Transverse colon (tissue), 4 donors: Measurements from ENCODE around the gene SP9. TPM values are rescaled to one million over a fixed set of nuclear protein-coding genes. Genes with fewer than 3 reads are reported as not detected.

Experiments used
- DNase-seq: peaks from one replicate; pipeline ENCODE4 v3.0.0-alpha.2; 2019
- H3K27ac ChIP-seq, 4 donors: fragments of 200-600 bp; sonication (generic); 2 replicates each; pipeline ENCODE4 v1.5.1; 2016 to 2018; ENCODE audit warnings: inconsistent platforms in 4 of 4
- H3K27me3 ChIP-seq: fragments of 200-600 bp; sonication (generic); 2 replicates; pipeline ENCODE4 v1.5.1; 2017; ENCODE audit warnings: inconsistent platforms
- H3K36me3 ChIP-seq, 4 donors: fragments of 200-600 bp; sonication (generic); 2 replicates each; pipeline ENCODE4 v1.5.1; 2017 to 2019; ENCODE audit warnings: inconsistent platforms in 4 of 4
- H3K4me1 ChIP-seq, 4 donors: fragments of 200-600 bp; sonication (generic); 2 replicates each; pipeline ENCODE4 v1.5.1; 2017 to 2020; ENCODE audit warnings: inconsistent platforms in 4 of 4
- H3K4me3 ChIP-seq, 4 donors: fragments of 200-600 bp; sonication (generic); 1 replicate in 1 of 4; 2 replicates in 3 of 4; pipeline versions ENCODE4 v1.5.1 to v1.6.1; 2017 to 2019; ENCODE audit warnings: inconsistent platforms in 4 of 4
- H3K9me3 ChIP-seq, 2 donors: fragments of 200-600 bp; sonication (generic); 2 replicates each; pipeline ENCODE4 v1.5.1; 2017 to 2019; ENCODE audit warnings: inconsistent platforms in 2 of 2
- CTCF ChIP-seq, 5 experiments: fragments of 200-600 bp in 3 of 5; fragments of 450-650 bp in 2 of 5; sonication (generic) in 3 of 5; IDR thresholded peaks; 1 replicate in 2 of 5; 2 replicates in 3 of 5; pipeline ENCODE4 v1.5.1; 2016 to 2017; ENCODE audit warnings: antibody characterized with exemption in 5 of 5, inconsistent platforms in 3 of 5, mild to moderate bottlenecking in 2 of 5, moderate library complexity in 1 of 5
- EP300 ChIP-seq: sonication (generic); formaldehyde crosslinking; IDR thresholded peaks from one replicate; pipeline ENCODE4 v1.6.1; 2017; ENCODE audit warnings: antibody characterized with exemption, low read depth
- POLR2A ChIP-seq: fragments of 450-650 bp; IDR thresholded peaks from one replicate; pipeline ENCODE4 v1.6.1; 2016; ENCODE audit warnings: antibody characterized with exemption, mild to moderate bottlenecking, moderate library complexity
- POLR2AphosphoS5 ChIP-seq, 3 donors: sonication (generic); formaldehyde crosslinking; IDR thresholded peaks; one replicate each; pipeline ENCODE4 v1.6.1; 2016; ENCODE audit warnings: antibody characterized with exemption in 3 of 3
- WGBS, 2 donors: methylation state at CpG; one replicate each; pipeline ENCODE4 v1.1.5; 2018; ENCODE audit warnings: low coverage in 1 of 2; 5-methylcytosine and 5-hydroxymethylcytosine counted together
- in situ Hi-C, 4 donors: fragments of 200-750 bp; cut with MboI; loops; one replicate each; pipeline versions ENCODE4 v1.15.0 to v1.15.1; 2017; ENCODE audit warnings: low sequenced_read_pairs in 3 of 4, low pct_ligation_motif_present in 1 of 4, low pct_unique_long_range_greater_than_20kb in 1 of 4
- intact Hi-C: fragments of 100-400 bp; cut with DNase I; formaldehyde crosslinking; loops from one replicate; pipeline ENCODE4 v1.15.1; 2023; ENCODE audit warnings: low total_unique reads
- total RNA-seq, 4 donors: library from RNA; depleted of rRNA; stranded (reverse); fragments of >200 nt; gene quantifications; one replicate each; pipeline ENCODE4 v1.1.0, GENCODE V29; 2016

Gene SP9
- total RNA-seq, 4 donors from 2014 or later: not detected

DNA sequence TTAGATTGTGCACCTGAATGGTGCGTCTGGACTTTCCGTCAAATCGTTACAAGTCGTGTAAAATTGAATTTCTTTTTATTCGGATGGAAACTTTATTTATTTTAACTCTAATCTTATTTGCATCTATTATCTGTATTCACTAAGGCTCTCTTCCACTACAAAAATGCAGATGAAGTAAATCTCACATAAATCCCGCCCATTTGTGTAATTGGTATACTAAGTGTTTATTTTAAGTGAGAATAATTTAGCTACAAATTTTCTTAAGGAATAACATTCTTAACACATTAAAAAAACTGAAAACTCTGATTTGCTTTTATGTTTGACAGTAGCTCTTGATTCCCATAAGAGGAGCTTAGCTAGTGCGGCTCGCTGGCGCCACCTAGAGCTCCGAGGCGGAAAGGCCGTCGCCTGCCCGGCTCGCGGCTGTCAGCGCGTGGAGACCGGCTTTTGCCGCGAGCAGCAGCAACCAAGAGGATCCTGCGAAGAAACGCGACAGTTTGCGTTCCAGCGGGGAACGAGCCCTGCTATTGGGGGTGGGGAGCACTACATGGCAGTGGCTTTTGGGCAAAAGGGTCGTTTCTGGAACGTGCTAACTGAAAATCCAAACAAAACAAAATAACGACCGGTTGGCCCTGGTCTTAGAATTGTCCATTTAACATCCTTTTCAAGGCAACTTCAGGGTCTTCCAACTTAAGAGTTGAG lies 6.7 kb downstream of the SP9 start:
- in situ Hi-C loops (loop anchor here (5.0 to 25.0 kb wide), 7 partner anchors 179 to 1329 kb away; no protein-coding TSS in a partner anchor), intact Hi-C loops (loop anchor here (10.0 kb wide), 1 partner anchor 937 kb away; no protein-coding TSS in a partner anchor)
- H3K27me3 ChIP-seq: peaks cover 99% of the 10 kb centered on the region
- no peaks in the 10 kb centered on the region for H3K36me3 ChIP-seq
- TF ChIP-seq CTCF (IDR thresholded peaks at IDR 0.05) (peak; percentile 91 to 98 (median 98)), POLR2AphosphoS5 (IDR thresholded peaks at IDR 0.05) (peak in 2 of 3 donors; percentile 47 to 52), POLR2A (no peak)
- no peak overlapping the region for H3K27ac ChIP-seq
- peak overlapping the region in 1 of 4 donors; percentile 22 for H3K4me3 ChIP-seq
- WGBS, 2 donors: 1 to 3% methylated on average over 13 to 31 of the region's 31 CpGs
- no peaks in the 10 kb centered on the region for H3K9me3 ChIP-seq
- peak; percentile 88 for DNase-seq
- H3K4me1 ChIP-seq: peaks cover 19 to 64% (median 51%) of the 10 kb centered on the region in 4 donors

DNA sequence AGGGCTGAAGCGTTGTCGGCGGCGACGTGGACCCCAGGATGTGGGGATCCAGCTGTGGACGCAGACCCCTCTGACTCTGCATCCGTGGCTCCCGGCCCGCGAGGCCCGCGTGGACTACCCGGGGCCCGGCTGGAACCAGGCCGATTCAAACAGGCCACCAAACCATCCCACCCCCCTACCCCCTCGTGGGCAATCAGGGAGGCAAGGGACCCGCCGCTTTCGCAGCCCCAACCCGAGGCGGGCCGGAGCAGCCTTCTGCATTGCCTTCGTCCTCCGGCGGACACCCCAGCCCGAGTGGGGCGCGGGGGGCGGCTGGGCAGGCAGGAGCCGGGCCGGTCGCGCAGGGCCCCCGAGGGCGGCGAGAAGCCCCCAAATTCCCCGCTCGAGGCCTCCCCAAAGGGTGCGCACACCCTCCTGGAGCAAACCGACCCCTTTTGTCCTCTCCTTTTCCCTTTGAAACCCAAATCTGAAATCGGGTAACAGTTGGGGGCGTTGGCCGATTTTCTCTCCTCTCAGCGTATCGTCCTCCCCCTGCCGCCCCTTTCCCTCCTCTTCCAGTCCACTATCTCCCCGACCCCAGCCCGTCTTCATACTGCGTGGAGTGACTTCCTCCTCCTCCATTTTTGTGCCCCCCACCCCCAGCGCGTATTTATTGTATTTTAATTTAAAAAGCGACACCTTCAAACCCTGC lies 7.4 kb downstream of the SP9 start:
- H3K4me1 ChIP-seq: peaks cover 17 to 57% (median 44%) of the 10 kb centered on the region in 4 donors
- peaks cover 95% of the 10 kb centered on the region for H3K27me3 ChIP-seq
- WGBS, 2 donors: 7 to 14% methylated on average over 8 to 43 of the region's 52 CpGs
- intact Hi-C loops: loop anchor here (10.0 kb wide), 1 partner anchor 937 kb away; no protein-coding TSS in a partner anchor
- H3K9me3 ChIP-seq: no peaks in the 10 kb centered on the region
- no peaks in the 10 kb centered on the region for H3K36me3 ChIP-seq
- no peak for DNase-seq
- H3K27ac ChIP-seq: no peak overlapping the region
- TF ChIP-seq POLR2AphosphoS5 (IDR thresholded peaks at IDR 0.05) (no peak), POLR2A (no peak), EP300 (no peak)
- H3K4me3 ChIP-seq: peak overlapping the region in 1 of 4 donors; percentile 0
- in situ Hi-C loops: loop anchor here (5.0 to 25.0 kb wide), 7 partner anchors 180 to 1330 kb away; no protein-coding TSS in a partner anchor

DNA sequence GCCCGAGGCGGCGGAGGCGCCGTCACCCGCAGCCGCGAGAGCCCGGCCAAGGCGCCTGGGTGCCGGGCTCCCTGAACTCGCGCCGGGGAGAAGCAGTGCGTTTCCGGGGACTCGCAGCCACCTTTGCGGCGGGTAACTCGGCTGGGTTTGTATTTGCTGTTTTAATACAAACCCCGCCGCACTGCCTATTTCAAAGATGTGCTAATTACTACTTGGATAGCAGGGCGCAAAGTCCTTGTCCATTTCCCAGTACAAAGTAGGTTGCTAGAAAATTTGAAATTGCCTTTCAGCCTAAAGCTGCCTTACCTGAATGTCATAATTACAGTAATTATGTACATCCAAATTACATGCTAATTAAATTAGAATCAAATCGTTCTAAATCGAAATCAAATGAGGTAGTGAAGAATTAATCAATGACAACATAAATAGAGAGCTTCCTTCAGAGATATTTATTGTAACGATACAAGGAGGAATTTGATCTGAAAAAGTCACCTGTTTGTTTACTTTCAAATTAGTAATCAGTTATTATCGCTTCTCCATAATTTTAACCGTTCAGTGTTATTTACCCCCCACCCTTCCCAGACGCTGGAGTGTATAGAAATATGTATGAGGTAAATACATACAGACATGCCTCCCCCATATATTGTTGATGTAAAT lies 8.1 kb downstream of the SP9 start:
- in situ Hi-C loops (loop anchor here (5.0 to 25.0 kb wide), 7 partner anchors 181 to 1331 kb away; no protein-coding TSS in a partner anchor), intact Hi-C loops (loop anchor here (10.0 kb wide), 1 partner anchor 938 kb away; no protein-coding TSS in a partner anchor)
- 6% methylated on average over 6 to 29 of the region's 29 CpGs for WGBS, 2 donors
- H3K4me1 ChIP-seq: peaks cover 14 to 51% (median 38%) of the 10 kb centered on the region in 4 donors
- H3K36me3 ChIP-seq: peaks cover 0 to 1% (median 0%) of the 10 kb centered on the region in 4 donors
- H3K27ac ChIP-seq: no peak overlapping the region
- peak overlapping the region in 1 of 4 donors; percentile 0 for H3K4me3 ChIP-seq
- no peak for TF ChIP-seq CTCF (IDR thresholded peaks at IDR 0.05)
- peak in 2 of 3 donors; percentile 60 to 64 for TF ChIP-seq POLR2AphosphoS5 (IDR thresholded peaks at IDR 0.05)
- no peaks in the 10 kb centered on the region for H3K9me3 ChIP-seq
- no peak for DNase-seq
- peaks cover 88% of the 10 kb centered on the region for H3K27me3 ChIP-seq

- WGBS, 2 donors: 8 to 12% methylated on average over 6 of the region's 6 CpGs
- Histone ChIP-seq H3K4me3 (no peak overlapping the region), H3K9me3 (no peaks in the 10 kb centered on the region), H3K27ac (no peak overlapping the region), H3K4me1 (peaks cover 14 to 50% (median 37%) of the 10 kb centered on the region in 4 donors), H3K36me3 (peaks cover 0 to 6% (median under 1%) of the 10 kb centered on the region in 4 donors), H3K27me3 (peaks cover 83% of the 10 kb centered on the region)
- TF ChIP-seq POLR2AphosphoS5 (IDR thresholded peaks at IDR 0.05) (no peak), EP300 (no peak), CTCF (IDR thresholded peaks at IDR 0.05) (no peak), POLR2A (no peak)
- in situ Hi-C loops (loop anchor here (5.0 to 25.0 kb wide), 7 partner anchors 181 to 1331 kb away; no protein-coding TSS in a partner anchor), intact Hi-C loops (loop anchor here (10.0 kb wide), 1 partner anchor 938 kb away; no protein-coding TSS in a partner anchor)
- DNase-seq: no peak
Measured at GRCh38 chr2:174343343-174343622, 8.5 kb downstream of the SP9 start.
